IPS-18c (cell line): ENCODE results near the gene CLEC20A.

Experiments
- H3K4me3 ChIP-seq: 2 replicates; pipeline ENCODE4 v1.7.0; 2013; ENCODE audit warnings: low read depth, mild to moderate bottlenecking, low read length, moderate library complexity; ENCODE audit not compliant: insufficient read depth
- H3K9me3 ChIP-seq: one replicate; pipeline ENCODE4 v1.6.1; 2013; ENCODE audit warnings: mild to moderate bottlenecking, low read length, moderate library complexity; ENCODE audit not compliant: control insufficient read depth, insufficient read depth

Gene CLEC20A

DNA sequence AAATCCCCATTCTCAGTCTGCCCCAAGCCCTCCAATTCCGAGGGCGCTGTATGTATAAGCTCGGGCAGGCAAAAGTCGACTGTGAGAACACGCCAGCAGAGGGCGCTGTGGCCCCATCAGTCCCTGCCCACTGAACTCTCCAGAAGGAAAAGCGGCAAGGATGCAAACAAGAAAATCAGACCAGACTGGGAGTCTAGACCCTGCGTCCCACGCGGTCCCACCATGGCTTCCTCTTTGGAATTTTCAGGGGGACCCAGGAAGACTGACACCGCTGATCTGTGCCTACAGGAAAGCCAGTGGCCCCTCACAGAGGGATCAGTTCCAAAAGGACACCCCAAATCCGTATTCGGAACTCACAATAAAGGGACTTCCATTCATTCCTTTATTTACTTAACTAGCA, 35.6 kb upstream of the CLEC20A start:
- Histone ChIP-seq H3K9me3 (no peaks in the 10 kb centered on the region), H3K4me3 (no peak overlapping the region)

DNA sequence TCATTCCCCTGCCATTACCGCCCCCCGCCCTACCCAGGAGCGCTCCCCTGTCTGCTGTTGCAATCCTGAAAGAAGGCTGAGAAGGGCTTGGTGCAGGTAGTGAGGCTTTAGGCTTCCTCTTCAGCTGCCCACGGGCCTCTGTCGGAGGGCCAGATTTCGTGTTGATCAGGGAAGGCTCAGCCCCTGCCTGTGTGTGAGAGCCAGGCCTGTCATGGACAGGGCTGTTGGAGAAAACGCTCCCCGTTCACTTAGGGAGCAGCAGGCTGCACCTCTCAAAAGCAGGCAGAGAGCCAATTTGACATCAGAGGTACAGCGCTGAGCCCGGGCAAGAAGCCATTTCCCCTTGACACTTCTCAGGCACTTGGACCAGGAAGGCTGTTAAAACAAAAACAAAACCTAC, 35.1 kb upstream of the CLEC20A start:
- H3K4me3 ChIP-seq, result no peak overlapping the region
- no peaks in the 10 kb centered on the region for H3K9me3 ChIP-seq

- Histone ChIP-seq H3K4me3 (no peak overlapping the region), H3K9me3 (no peaks in the 10 kb centered on the region)
Measured at GRCh38 chr1:178530502-178530901, 33.7 kb upstream of the CLEC20A start.

GRCh38 chr1:178530037-178530402, 33.3 kb upstream of the CLEC20A start:
- Histone ChIP-seq H3K4me3 (no peak overlapping the region), H3K9me3 (no peaks in the 10 kb centered on the region)

DNA sequence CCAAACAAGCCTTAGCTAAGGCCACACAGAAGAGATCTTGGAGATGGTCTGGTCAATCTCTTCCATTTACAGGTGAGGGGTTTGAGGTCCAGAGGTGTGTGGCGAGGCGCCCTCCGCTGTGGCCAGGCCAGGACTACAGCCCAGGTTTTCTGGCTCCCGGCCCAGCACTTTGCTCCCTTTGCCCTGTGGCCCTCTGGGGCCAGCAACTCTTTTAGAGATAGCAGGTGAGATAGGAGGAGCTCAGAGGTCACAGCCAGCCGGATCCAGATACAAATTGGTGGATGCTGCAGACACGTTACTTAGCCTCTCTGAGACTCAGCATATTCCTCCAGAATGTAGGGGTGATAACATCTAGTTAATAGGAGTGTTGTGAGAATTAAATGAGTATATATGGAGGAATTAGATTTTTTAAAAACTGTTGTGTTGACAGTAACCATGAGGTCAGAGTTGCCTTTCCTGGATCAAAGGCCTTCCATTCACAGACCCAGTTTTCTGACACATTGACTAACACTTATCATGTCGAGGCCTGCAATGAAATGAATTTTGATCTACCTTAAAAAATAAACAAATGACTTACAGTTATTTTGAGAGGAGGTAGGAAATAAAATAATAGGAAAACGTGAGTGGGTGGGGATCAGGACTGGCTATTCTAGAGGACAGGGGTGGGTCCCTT, 32.7 kb upstream of the CLEC20A start:
- Histone ChIP-seq H3K4me3 (no peak overlapping the region), H3K9me3 (no peaks in the 10 kb centered on the region)

DNA sequence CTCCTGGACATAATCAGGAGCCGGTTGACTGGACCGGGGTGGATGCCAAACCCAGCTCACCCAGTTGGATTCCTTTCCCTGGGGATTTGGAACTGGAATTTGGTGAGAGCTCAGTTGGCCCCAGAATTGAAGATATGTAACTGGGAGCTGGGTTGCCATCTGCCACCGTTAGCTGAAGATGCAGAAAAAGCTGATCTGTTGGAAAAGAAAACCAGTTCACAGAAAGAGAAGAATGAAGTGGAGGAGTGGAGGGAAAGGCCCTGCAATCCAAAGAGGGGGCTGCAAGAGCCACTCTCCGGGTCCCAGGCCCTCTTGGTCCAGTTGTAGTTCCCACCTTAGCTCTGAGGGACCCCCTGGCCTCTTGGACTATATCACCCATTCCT, 32.2 kb upstream of the CLEC20A start:
- H3K4me3 ChIP-seq, result no peak overlapping the region

DNA sequence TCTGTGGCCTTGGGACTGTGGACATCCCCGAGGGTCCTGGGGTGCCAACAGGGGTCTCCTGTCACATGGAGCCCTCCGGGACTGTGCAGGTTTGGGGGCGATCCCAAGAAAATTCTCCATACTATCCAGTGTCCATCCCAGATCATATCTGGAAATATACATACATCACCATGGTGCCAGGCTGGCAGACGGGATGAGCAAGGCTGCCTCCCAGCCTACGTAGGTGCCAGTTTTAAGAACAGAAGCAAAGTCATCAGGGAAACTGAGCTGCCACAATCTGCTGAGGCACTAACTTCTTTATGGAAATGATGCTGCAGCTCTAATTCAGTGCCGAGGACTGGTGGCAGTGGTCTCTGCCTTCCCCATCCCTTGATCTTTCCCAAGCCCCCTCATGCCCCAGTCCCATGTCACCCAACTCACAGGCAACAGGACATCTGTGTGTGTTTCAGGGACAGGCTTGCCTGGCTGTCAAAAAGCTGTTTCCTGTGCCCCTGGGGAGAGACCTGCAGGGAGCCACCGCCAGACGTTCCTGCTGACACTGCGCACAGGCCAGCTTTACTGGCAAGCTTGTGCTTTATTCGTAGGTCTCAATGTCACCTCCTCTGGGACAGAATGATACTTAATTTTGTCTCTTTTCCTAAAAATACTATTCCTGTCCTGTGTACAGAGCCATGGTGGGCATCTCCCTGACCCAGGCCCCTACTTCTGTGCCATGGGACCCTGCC, 31.6 kb upstream of the CLEC20A start:
- no peaks in the 10 kb centered on the region for H3K9me3 ChIP-seq
- no peak overlapping the region for H3K4me3 ChIP-seq

More for the DNA sequence above, 32.2 kb upstream of the CLEC20A start:
- no peaks in the 10 kb centered on the region for H3K9me3 ChIP-seq

GRCh38 chr1:178527117-178527516, 30.4 kb upstream of the CLEC20A start:
- Histone ChIP-seq H3K9me3 (no peaks in the 10 kb centered on the region), H3K4me3 (no peak overlapping the region)

GRCh38 chr1:178521241-178521640, 24.5 kb upstream of the CLEC20A start:
- H3K4me3 ChIP-seq, result no peak overlapping the region

GRCh38 chr1:178520803-178521202, 24.0 kb upstream of the CLEC20A start:
- no peaks in the 10 kb centered on the region for H3K9me3 ChIP-seq
- H3K4me3 ChIP-seq, result no peak overlapping the region

More at GRCh38 chr1:178521241-178521640, 24.5 kb upstream of the CLEC20A start:
- H3K9me3 ChIP-seq, result no peaks in the 10 kb centered on the region

DNA sequence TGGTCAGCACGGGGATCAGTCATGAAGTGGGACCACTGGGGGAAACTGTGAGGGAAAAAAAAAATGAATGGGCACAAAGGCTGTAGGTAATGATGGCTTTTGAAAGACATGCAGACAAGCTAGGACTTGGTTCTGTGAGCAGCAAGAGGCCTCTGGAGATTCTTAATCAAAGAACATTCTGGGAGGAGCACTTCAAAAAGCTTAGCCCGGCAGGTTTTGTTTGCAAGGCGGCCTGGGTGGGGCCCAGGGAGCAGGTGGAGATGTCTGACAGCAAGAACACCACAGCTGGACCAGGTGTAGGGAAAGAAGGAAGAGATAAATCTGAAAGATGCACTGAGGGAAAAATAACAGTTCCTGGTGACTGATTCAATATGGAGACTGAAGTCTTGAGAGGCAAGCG, 22.1 kb upstream of the CLEC20A start:
- Histone ChIP-seq H3K9me3 (no peaks in the 10 kb centered on the region), H3K4me3 (no peak overlapping the region)

GRCh38 chr1:178516110-178516509, 19.3 kb upstream of the CLEC20A start:
- no peaks in the 10 kb centered on the region for H3K9me3 ChIP-seq
- H3K4me3 ChIP-seq, result no peak overlapping the region

DNA sequence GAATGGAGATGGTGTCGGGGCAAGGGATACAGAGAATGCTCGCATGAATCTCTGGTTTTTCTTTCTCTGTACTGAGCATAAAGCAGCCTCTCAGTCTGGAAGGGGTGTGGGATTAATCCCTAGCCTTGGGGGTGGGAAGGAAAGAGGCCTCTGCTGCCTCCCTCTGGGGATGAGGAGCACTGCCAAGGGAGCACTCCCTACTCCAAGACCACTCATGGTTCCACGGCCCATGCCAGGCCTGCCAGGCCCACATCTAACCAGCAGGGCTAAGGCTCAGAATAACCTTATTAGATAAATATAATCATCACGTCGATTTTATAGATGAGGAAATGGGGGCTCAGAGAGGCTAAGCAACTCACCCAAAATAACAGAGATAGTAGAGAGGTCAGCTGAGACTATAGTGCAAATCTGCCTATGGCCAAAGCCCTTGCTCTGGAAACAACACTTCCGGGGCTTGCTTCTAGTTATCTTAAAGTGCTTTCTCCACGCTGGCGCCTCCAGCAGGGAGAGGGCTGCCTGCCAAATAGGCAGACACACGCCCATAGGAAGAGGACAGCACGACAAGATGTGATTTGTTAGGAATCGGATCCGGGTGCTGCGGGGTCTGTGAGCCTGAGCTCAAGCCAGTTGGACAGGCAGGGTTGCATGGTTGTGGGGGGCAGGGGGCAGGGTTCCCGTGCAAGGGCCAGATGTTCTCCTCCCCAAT, 16.7 kb upstream of the CLEC20A start:
- no peak overlapping the region for H3K4me3 ChIP-seq
- H3K9me3 ChIP-seq, result no peaks in the 10 kb centered on the region

- Histone ChIP-seq H3K4me3 (no peak within 1 kb of the TSS), H3K9me3 (no peaks in the 10 kb centered on the region)
Measured at GRCh38 chr1:178512566-178513277, 16.0 kb upstream of the CLEC20A start, which contains the start of gene TEX35. TSS of gene TEX35 (plus strand) at chr1:178513109. CDS start at chr1:178513189, 80 bp downstream.

DNA sequence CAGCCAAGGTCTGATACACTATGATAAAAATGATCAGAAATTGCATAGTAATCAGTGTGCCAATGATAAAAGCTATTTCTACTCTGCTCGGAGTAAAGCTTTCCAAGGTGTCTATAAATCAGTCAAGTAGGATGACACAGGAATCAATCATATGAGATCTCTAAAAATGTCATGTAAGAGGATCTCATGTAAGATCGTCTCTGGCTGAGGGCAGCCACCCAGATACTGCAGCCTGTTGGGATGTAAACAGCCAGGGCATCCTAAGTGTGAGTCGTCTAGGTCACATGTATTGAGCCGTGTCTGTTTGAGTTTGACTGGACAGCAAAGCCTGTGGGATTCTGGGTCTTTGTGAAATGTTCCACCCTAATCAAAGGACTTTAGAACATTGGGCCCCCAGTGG, 13.4 kb upstream of the CLEC20A start:
- no peaks in the 10 kb centered on the region for H3K9me3 ChIP-seq
- H3K4me3 ChIP-seq, result no peak overlapping the region

DNA sequence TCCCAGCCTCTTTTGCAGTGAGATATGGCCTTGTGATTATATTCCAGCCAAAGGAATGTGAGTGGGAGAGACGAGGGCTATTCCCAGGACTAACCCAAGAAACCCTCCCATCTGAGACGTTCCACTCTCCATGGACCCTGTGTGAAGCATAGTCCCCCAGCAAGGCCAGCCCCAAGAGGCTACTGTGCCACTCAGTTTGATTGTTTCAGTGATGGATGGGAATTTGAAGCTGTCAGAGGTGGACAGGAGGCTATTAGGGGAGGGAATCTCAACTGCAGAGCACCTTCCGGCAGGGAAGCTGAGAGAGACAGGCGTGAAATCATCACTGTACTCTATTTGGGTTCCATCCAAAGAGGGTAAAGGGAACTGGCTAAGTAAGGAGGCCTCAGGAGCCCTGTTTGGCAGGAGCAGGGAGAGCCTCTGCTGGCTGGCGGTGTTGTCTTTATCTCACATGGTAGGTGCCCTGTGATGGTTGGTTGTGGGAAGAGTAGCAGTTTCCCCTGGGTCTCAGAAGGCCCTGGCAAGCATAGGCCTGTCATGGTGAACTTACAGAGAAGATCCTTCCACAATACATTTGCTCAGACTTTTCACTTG, 12.7 kb upstream of the CLEC20A start:
- H3K4me3 ChIP-seq, result no peak overlapping the region
- no peaks in the 10 kb centered on the region for H3K9me3 ChIP-seq

- Histone ChIP-seq H3K9me3 (no peaks in the 10 kb centered on the region), H3K4me3 (no peak overlapping the region)
Measured at GRCh38 chr1:178506669-178507068, 9.9 kb upstream of the CLEC20A start.
